Neutrophil (primary cell): ENCODE results near the gene POLN.
A peak's percentile ranks its signal among the peaks of the same experiment; 100 is the strongest.
"Not testable (repeated sequence)": the region's sequence is repeated elsewhere in the genome, so short reads cannot be mapped to it uniquely, and the experiment has no call there.

Source experiments
- H3K27ac ChIP-seq: fragments of 200-600 bp; sonication (generic); 2 replicates; pipeline ENCODE4 v1.5.1; 2016; ENCODE audit warnings: mild to moderate bottlenecking, moderate library complexity
- H3K27me3 ChIP-seq: fragments of 200-600 bp; sonication (generic); 2 replicates; pipeline ENCODE4 v1.6.0; 2016; ENCODE audit warnings: mild to moderate bottlenecking
- H3K36me3 ChIP-seq: fragments of 200-600 bp; sonication (generic); 2 replicates; pipeline ENCODE4 v1.5.1; 2017
- H3K4me1 ChIP-seq, 2 experiments: fragments of 200-600 bp in 1 of 2; sonication (generic) in 1 of 2; 1 replicate in 1 of 2; 2 replicates in 1 of 2; pipeline versions ENCODE4 v1.5.1 to v1.6.1; 2013 to 2016; ENCODE audit warnings: low read depth in 1 of 2, low read length in 1 of 2, mild to moderate bottlenecking in 1 of 2, moderate library complexity in 1 of 2; ENCODE audit not compliant: control insufficient read depth in 1 of 2, insufficient read depth in 1 of 2
- H3K4me3 ChIP-seq, 2 experiments: fragments of 200-600 bp in 1 of 2; sonication (generic) in 1 of 2; 1 replicate in 1 of 2; 2 replicates in 1 of 2; pipeline ENCODE4 v1.5.1; 2013 to 2016; ENCODE audit warnings: low read depth in 1 of 2, low read length in 1 of 2, mild to moderate bottlenecking in 1 of 2, moderate library complexity in 1 of 2
- H3K9me3 ChIP-seq: fragments of 200-600 bp; sonication (generic); 2 replicates; pipeline ENCODE4 v1.5.1; 2016
- TF ChIP-seq, protein P1 (sequence below): fragments of 200-600 bp; sonication (generic); IDR thresholded peaks from 2 replicates; pipeline ENCODE4 v1.5.1; 2016; ENCODE audit warnings: antibody characterized with exemption

Gene POLN

DNA sequence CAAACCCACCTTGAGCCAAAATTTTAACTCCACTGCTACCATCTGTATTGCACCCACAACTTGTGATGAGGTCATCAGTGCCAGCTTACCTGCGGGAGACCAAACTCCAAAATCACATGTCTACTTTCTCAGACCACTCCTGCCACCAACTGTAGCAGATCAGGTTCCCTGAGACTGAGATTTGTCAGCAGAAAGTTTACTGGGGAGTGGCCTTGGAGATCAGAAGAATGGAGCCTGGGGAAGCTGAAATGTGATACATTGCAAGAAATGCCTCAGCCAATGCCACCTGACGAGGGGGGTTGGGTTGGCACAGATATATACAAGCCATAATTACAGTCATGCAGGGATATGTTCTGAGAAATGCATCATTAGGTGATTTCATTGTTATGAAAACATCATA, 19.1 kb downstream of the POLN start:
- Histone ChIP-seq H3K27me3 (no peaks in the 10 kb centered on the region), H3K9me3 (no peaks in the 10 kb centered on the region), H3K36me3 (peaks cover 27% of the 10 kb centered on the region), H3K4me1 (no peaks in the 10 kb centered on the region), H3K4me3 (no peak overlapping the region), H3K27ac (no peak overlapping the region)
- TF ChIP-seq, protein P1, sequence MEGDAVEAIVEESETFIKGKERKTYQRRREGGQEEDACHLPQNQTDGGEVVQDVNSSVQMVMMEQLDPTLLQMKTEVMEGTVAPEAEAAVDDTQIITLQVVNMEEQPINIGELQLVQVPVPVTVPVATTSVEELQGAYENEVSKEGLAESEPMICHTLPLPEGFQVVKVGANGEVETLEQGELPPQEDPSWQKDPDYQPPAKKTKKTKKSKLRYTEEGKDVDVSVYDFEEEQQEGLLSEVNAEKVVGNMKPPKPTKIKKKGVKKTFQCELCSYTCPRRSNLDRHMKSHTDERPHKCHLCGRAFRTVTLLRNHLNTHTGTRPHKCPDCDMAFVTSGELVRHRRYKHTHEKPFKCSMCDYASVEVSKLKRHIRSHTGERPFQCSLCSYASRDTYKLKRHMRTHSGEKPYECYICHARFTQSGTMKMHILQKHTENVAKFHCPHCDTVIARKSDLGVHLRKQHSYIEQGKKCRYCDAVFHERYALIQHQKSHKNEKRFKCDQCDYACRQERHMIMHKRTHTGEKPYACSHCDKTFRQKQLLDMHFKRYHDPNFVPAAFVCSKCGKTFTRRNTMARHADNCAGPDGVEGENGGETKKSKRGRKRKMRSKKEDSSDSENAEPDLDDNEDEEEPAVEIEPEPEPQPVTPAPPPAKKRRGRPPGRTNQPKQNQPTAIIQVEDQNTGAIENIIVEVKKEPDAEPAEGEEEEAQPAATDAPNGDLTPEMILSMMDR: no peak

DNA sequence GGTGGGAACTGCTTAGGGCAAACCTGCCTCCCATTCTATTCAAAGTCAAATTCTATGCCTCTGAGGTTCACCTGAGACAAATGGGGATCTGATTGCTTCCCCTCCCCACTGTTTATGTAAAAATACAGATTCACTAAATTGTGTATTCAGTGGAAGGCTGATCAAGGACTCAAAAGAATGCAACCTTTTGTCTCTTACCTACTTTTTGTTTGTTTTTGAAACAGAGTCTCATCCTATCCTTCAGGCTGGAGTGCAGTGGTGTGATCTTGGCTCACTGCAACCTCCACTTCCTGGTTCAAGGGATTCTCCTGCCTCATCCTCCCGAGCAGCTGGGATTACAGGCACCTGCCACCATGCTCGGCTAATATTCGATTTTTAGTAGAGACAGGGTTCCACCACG, 20.5 kb downstream of the POLN start:
- not testable (repeated sequence) for H3K27ac ChIP-seq, H3K4me3 ChIP-seq, H3K4me1 ChIP-seq, H3K27me3 ChIP-seq, H3K9me3 ChIP-seq
- H3K36me3 ChIP-seq: peaks cover 18% of the 10 kb centered on the region

DNA sequence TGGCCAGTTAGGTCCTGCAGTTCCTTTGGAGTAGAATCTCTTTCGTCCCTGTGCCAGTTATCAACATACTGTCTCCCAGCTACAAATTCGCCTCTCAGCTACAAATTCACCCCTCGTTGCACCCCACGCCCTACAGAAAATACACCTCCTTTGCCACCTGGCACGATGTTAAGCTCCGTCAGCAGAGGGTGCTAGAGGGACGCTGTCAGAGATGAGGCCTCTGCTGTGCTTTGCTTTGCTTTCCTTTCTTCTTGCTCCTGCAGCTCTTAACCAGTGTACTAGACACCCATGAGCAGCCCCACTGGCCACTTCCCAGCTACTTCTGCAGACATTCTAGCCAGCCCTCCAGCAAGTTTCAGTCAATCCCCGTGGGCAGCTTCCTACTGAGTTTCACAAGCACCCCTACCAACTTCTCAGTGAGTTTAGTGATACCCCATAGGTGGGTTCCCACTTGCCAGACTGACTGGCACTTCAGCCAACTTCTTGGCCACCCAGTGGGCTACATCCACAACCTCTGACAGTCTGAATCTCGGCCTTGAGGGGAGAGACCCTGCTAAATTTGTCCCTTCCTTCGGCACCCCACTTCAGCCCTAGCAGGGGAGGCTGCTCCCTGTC, 21.8 kb downstream of the POLN start:
- TF ChIP-seq, protein P1: peak; percentile 71
- no peak overlapping the region for H3K27ac ChIP-seq
- H3K36me3 ChIP-seq: peaks cover 11% of the 10 kb centered on the region
- no peaks in the 10 kb centered on the region for H3K4me1 ChIP-seq
- no peaks in the 10 kb centered on the region for H3K9me3 ChIP-seq
- H3K27me3 ChIP-seq: no peaks in the 10 kb centered on the region
- H3K4me3 ChIP-seq: no peak overlapping the region

DNA sequence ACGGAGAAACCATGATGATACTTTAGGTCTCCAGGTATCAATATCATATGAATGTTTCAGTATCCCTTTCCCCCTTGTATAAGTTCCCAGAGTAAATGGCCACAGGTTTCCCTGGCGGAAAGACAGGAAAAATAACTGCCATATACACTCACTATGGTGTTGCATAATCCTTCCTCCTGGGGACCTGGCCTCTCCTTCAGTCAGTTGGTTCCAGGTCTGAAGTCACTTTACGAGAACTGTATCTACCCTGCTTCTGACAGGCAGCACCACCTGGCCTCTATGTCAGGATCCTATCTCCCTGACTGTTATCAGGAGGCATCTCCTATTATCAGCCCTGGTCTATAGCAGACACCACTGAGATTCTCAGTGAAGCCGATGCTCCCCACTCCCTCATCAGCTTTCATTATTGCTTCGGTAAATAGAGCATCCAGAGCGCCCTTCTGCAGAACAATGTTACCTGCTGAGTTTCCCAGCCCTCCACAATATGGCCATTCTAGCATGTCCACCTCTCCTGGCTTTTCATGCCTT, 22.6 kb downstream of the POLN start:
- Histone ChIP-seq H3K27me3 (no peaks in the 10 kb centered on the region), H3K4me1 (no peaks in the 10 kb centered on the region), H3K36me3 (peaks cover 11% of the 10 kb centered on the region), H3K9me3 (no peaks in the 10 kb centered on the region), H3K27ac (no peak overlapping the region), H3K4me3 (no peak overlapping the region)
- TF ChIP-seq, protein P1: no peak

DNA sequence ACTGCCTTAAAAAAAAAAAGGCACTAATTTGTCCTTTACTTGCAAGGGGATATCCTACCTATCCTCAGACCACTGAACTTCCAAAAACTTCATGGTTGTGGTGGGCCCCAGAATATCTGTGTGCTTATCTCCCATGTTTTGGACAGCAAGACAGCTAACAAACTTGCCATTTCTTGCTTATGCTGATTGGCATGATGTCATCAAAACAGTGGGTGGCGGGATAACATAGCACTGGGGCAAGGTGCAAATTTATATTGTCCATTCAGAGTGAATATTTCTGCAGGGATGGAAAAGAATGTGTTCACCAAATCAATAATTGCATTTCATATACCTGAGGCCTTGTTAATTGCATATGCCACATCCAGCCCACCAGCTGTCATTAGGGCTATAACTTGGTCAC, 23.5 kb downstream of the POLN start:
- no peaks in the 10 kb centered on the region for H3K9me3 ChIP-seq
- H3K4me1 ChIP-seq: no peaks in the 10 kb centered on the region
- TF ChIP-seq, protein P1: no peak
- no peak overlapping the region for H3K4me3 ChIP-seq
- H3K36me3 ChIP-seq: peaks cover 8% of the 10 kb centered on the region
- H3K27me3 ChIP-seq: no peaks in the 10 kb centered on the region
- H3K27ac ChIP-seq: no peak overlapping the region

DNA sequence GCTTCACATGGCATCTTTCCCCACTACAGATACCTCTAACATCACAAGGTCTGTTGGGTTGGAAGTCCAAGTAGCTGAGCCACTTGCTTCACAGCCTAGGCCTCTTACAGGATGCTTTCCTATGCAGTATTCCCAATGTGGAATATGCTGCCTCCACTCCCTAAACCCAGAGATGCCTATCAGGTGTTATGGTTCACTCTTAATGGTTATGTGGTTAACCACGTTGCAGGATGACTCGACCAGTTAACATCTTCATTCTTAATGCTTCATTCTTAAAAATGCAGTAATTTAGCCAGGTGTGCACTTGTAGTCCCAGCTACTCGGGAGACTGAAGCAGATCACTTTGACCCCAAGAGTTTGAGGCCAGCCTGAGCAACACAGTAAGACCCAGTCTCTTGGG, 24.2 kb downstream of the POLN start:
- no peaks in the 10 kb centered on the region for H3K27me3 ChIP-seq
- H3K36me3 ChIP-seq: peaks cover under 1% of the 10 kb centered on the region
- H3K4me1 ChIP-seq: no peaks in the 10 kb centered on the region
- no peak overlapping the region for H3K27ac ChIP-seq
- no peak overlapping the region for H3K4me3 ChIP-seq
- TF ChIP-seq, protein P1: no peak
- no peaks in the 10 kb centered on the region for H3K9me3 ChIP-seq
